Ramos (cell line): ENCODE results near the gene MC5R.
"Not testable (repeated sequence)": the region's sequence is repeated elsewhere in the genome, so short reads cannot be mapped to it uniquely, and the experiment has no call there.

Experiments
- in situ Hi-C: fragments of 300-500 bp; cut with MboI; formaldehyde crosslinking; loops from one replicate; pipeline ENCODE4 v1.14.3; 2022; ENCODE audit warnings: low sequenced_read_pairs; ENCODE audit not compliant: unreplicated experiment

MC5R gene

DNA sequence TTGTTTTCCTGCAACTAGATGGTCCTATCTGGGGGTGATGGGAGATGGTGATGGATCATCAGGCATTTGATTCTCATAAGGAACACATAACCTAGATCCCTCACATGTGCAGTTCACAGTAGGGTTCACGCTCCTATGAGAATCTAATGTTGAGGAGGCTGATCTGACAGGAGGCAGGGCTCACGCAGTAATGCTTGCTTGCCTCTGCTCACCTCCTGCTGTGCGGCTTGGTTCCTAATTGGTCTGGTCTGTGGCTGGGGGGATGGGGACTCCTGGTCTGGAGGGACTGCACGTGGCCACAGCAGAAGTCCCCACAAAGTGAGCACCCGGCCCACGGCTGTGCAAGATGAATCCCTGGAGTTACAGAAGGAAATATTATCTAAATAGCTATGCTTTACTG lies 11.3 kb downstream of the MC5R start:
- in situ Hi-C loops = no loop called here

GRCh38 chr18:13836559-13836958 lies 12.6 kb downstream of the MC5R start:
- in situ Hi-C loops = no loop called here

DNA sequence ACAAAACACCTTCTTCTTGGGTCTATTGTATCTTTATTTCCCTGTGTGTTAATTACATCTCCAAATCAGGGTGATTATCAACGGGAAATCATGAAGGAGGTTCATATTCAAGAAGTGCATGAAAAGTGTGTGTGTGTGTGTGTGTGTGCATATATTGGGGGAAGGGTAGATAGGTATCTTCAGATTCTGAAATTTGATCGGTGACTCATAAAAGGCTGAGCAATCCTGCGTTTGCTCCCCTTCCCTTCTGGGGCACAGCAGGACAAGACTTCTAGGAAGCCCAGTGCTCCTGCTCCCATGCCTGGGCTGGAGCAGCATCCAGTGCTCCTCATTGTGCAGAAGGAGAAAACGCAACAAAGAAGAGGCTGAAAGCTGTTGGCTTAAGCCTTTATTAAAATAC lies 25.8 kb downstream of the MC5R start:
- in situ Hi-C loops = no loop called here

GRCh38 chr18:13862898-13863297 lies 38.9 kb downstream of the MC5R start:
- in situ Hi-C loops = not testable (repeated sequence)

- in situ Hi-C loops = no loop called here
Observed at GRCh38 chr18:13868501-13869271, 44.7 kb downstream of the MC5R start.

- in situ Hi-C loops = no loop called here
Observed at GRCh38 chr18:13871701-13872100, 47.8 kb downstream of the MC5R start.

- in situ Hi-C loops = no loop called here
Observed at GRCh38 chr18:13872373-13872772, 48.4 kb downstream of the MC5R start.

GRCh38 chr18:13872932-13873331 lies 49.0 kb downstream of the MC5R start:
- in situ Hi-C loops = no loop called here

DNA sequence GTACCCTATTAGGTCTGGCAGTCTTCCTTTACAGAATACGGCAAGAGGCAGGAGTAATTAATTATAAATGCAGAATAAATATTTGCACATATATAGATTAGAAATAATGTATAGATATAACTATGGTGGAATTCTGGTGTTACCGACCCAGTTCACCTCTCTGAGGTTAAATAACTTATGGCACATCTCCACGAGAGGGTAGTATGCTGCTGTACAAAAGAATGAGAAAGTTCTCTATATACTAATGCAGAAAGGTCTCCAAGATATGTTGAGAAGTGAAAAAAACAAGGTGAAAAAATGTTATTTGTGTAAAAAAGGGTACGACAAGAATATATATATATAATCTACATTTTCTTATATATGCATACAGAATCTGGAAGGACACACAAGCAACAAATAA lies 50.6 kb downstream of the MC5R start:
- in situ Hi-C loops = no loop called here
